Measurements from ENCODE around the gene PTPRT.

Gene PTPRT

GRCh38 chr20:42734660-42735368 lies 454.9 kb downstream of the PTPRT start:
- TF ChIP-seq CTCF (IDR thresholded peaks at IDR 0.05; ENCODE audit: borderline replicate concordance, insufficient read depth, low read depth, low read length): no peak
- H3K4me3 ChIP-seq (ENCODE audit: low read depth, low read length): no peak overlapping the region

DNA sequence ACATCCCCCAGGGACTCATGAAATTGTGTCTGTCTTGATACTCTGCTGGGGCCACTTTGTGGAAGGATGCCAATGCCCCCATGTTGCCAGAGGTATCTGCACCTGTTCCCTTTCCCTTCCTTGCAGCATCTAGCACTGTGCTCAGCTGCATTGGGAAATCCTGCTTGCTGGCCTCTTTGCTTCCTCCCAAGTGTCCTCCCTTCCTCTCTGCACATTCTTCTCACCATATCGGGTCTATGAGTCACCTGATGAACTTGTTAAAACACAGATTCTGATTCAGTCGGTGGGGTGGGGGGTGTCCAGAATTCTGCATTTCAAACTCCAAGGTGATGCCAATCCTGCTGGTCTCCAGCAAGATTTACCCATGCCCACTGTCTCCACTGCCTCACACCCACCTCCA lies 467.8 kb downstream of the PTPRT start:
- H3K4me3 ChIP-seq (ENCODE audit: low read depth, low read length): no peak overlapping the region
- TF ChIP-seq CTCF (IDR thresholded peaks at IDR 0.05; ENCODE audit: borderline replicate concordance, insufficient read depth, low read depth, low read length): no peak

- no peak for TF ChIP-seq CTCF (IDR thresholded peaks at IDR 0.05; ENCODE audit: borderline replicate concordance, insufficient read depth, low read depth, low read length)
- H3K4me3 ChIP-seq (ENCODE audit: low read depth, low read length): no peak overlapping the region
Measured at GRCh38 chr20:42714298-42715141, 475.2 kb downstream of the PTPRT start.

GRCh38 chr20:42708266-42708665 lies 481.4 kb downstream of the PTPRT start:
- no peak overlapping the region for H3K4me3 ChIP-seq (ENCODE audit: low read depth, low read length)
- no peak for TF ChIP-seq CTCF (IDR thresholded peaks at IDR 0.05; ENCODE audit: borderline replicate concordance, insufficient read depth, low read depth, low read length)

- no peak for TF ChIP-seq CTCF (IDR thresholded peaks at IDR 0.05; ENCODE audit: borderline replicate concordance, insufficient read depth, low read depth, low read length)
- no peak overlapping the region for H3K4me3 ChIP-seq (ENCODE audit: low read depth, low read length)
Measured at GRCh38 chr20:42706759-42707158, 482.9 kb downstream of the PTPRT start.

GRCh38 chr20:42705550-42705949 lies 484.2 kb downstream of the PTPRT start:
- no peak overlapping the region for H3K4me3 ChIP-seq (ENCODE audit: low read depth, low read length)
- TF ChIP-seq CTCF (IDR thresholded peaks at IDR 0.05; ENCODE audit: borderline replicate concordance, insufficient read depth, low read depth, low read length): no peak

DNA sequence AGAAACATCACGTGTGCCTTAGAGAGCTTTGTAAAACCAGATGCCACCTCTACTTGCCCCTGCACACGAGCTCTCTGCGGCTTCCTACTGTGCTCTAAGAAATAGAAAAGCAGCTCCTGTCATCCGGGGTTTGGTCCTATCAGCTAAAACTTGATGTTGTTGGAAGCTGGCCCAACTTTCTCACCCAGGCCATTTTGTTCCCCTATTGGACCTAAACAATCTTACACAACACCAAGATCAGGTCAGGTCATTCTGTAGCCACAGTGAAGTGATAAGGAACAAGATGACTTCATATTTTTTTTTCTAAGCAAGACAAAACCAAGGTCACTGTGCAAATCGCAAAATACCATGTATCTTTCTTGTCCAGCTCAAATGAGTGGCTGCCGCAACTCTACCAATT lies 486.0 kb downstream of the PTPRT start:
- H3K4me3 ChIP-seq (ENCODE audit: low read depth, low read length): no peak overlapping the region
- TF ChIP-seq CTCF (IDR thresholded peaks at IDR 0.05; ENCODE audit: borderline replicate concordance, insufficient read depth, low read depth, low read length): no peak

Measured in GM12875 (cell line).